ENCODE results near the gene PACSIN1.

DNA sequence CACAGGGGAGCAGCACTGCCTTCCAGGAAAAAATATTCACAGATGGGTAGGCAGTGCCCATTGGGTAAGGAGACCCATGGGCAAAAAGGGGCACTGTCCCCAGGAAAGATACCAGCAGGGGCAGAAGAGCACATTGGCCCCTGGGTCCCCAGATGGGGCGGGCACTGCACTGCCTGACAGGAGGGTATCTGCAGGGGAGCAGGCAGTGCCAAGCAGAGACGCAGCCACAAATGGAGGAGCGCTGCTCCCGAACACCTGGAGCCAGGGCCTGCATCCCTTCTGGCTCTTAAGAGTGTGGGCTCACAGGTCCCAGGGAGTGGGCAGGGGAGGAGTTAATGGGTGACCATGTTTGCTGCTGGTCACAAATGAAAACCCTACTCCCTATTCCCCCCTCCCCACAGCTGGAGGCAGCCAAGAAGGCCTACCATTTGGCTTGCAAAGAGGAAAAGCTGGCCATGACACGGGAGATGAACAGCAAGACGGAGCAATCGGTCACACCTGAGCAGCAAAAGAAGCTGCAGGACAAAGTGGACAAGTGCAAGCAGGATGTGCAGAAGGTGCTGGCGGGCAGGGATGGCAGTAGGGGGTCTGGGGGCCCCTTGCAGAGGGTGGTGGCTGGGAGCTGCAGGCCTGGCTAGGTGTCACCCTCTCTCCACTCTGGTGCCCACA, 63.3 kb downstream of the PACSIN1 start:
- TF ChIP-seq POLR2A (IDR thresholded peaks at IDR 0.05): no peak
- TF ChIP-seq, protein P1, sequence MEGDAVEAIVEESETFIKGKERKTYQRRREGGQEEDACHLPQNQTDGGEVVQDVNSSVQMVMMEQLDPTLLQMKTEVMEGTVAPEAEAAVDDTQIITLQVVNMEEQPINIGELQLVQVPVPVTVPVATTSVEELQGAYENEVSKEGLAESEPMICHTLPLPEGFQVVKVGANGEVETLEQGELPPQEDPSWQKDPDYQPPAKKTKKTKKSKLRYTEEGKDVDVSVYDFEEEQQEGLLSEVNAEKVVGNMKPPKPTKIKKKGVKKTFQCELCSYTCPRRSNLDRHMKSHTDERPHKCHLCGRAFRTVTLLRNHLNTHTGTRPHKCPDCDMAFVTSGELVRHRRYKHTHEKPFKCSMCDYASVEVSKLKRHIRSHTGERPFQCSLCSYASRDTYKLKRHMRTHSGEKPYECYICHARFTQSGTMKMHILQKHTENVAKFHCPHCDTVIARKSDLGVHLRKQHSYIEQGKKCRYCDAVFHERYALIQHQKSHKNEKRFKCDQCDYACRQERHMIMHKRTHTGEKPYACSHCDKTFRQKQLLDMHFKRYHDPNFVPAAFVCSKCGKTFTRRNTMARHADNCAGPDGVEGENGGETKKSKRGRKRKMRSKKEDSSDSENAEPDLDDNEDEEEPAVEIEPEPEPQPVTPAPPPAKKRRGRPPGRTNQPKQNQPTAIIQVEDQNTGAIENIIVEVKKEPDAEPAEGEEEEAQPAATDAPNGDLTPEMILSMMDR (IDR thresholded peaks at IDR 0.05): no peak
